ENCODE results near the gene CHRNB4. TPM values are rescaled to one million over a fixed set of nuclear protein-coding genes. Genes with fewer than 3 reads are reported as not detected.

The CHRNB4 gene
- total RNA-seq, 1 experiment from 2014 or later, result 1.3 TPM

DNA sequence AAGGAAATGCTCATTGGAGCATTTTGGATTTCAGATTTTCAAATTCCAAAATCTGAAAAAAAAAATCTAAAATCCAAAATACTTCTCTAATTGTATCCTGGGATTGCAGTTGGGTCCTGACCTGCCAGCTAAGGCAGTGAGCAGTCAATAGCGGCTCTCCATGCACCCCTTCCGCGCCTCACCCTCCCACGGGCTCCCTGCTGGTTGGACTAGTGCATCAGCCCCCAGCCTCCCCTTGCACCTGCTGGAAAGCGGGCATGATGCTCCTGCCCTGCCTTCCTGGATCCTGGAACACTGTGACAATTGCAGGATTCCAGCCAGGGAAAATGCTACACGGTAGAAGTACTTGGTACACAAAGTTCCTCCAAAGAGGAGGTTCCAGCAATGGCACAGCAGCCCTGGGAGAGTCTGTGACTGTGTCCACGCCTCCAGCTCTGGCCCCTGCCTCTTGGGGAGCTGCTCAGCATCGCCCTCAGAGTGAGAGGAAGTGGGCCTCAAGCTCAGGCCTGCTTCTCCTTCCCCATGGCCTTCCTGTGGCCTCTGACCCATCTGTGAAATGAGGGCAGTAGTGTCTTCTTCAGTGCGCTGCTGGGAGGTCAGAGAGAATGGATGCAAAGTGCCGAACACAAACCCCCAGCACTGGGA is 39.5 kb upstream of the CHRNB4 start:
- TF ChIP-seq, protein P1, sequence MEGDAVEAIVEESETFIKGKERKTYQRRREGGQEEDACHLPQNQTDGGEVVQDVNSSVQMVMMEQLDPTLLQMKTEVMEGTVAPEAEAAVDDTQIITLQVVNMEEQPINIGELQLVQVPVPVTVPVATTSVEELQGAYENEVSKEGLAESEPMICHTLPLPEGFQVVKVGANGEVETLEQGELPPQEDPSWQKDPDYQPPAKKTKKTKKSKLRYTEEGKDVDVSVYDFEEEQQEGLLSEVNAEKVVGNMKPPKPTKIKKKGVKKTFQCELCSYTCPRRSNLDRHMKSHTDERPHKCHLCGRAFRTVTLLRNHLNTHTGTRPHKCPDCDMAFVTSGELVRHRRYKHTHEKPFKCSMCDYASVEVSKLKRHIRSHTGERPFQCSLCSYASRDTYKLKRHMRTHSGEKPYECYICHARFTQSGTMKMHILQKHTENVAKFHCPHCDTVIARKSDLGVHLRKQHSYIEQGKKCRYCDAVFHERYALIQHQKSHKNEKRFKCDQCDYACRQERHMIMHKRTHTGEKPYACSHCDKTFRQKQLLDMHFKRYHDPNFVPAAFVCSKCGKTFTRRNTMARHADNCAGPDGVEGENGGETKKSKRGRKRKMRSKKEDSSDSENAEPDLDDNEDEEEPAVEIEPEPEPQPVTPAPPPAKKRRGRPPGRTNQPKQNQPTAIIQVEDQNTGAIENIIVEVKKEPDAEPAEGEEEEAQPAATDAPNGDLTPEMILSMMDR (IDR thresholded peaks at IDR 0.05; ENCODE audit: insufficient read depth in 1 of 2, low read depth in 1 of 2, low read length in 1 of 2, severe bottlenecking in 1 of 2, unreplicated experiment in 1 of 2), result no peak
- H3K4me3 Mint-ChIP-seq (ENCODE audit: unreplicated experiment), result no peak overlapping the region
- no peaks in the 10 kb centered on the region for H3K27me3 Mint-ChIP-seq (ENCODE audit: insufficient read depth, unreplicated experiment)
- H3K4me1 Mint-ChIP-seq (ENCODE audit: low read depth, unreplicated experiment), result no peaks in the 10 kb centered on the region
- no peak overlapping the region for H3K27ac Mint-ChIP-seq (ENCODE audit: unreplicated experiment)
- Histone ChIP-seq H3K9me3 (no peaks in the 10 kb centered on the region), H3K4me3 (ENCODE audit: low read depth, low read length) (no peak overlapping the region), H3K4me1 (no peaks in the 10 kb centered on the region), H3K27me3 (replicated peaks; ENCODE audit: control insufficient read depth, insufficient read depth, low read length) (no peaks in the 10 kb centered on the region), H3K36me3 (ENCODE audit: control insufficient read depth, insufficient read depth, low read length) (no peaks in the 10 kb centered on the region)
- intact Hi-C loops (cut with micrococcal nuclease; ENCODE audit: unreplicated experiment), result no loop called here
- ChIA-PET CTCF (interaction anchor here (0.8 kb wide), 1 partner anchor 70 kb away, joined by 3 read pairs; no protein-coding TSS in a partner anchor), POLR2A (no interaction called here)
- BruUV-seq (replicated peaks), result no TSS peak
- H3K36me3 Mint-ChIP-seq (ENCODE audit: insufficient read depth, unreplicated experiment), result no peaks in the 10 kb centered on the region
- DNase-seq, result no peak
- no peaks in the 10 kb centered on the region for H3K9me3 Mint-ChIP-seq (ENCODE audit: unreplicated experiment)

DNA sequence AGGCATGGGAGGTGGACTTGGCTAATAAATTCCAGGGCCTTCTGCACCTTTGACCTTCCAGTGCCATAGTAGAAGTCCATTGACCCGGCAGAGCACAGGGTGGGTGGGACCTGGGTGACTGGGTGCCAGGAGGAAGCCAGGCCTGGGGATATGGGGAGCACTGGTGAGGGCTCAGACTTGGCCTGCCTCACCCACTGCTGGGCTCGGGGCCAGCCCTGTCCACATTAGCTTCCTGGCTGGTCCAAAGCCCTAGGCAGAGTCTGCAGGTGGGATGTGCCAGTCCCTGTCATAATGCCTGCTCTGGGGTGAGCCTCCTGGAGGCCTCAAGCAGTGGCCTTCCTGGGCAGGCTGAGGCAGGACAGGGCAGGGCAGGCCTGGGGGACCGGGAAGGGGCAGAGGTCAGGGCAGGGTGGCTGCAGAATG is 38.1 kb upstream of the CHRNB4 start:
- no peaks in the 10 kb centered on the region for H3K9me3 Mint-ChIP-seq (ENCODE audit: unreplicated experiment)
- no peaks in the 10 kb centered on the region for H3K9me3 ChIP-seq
- intact Hi-C loops (cut with micrococcal nuclease; ENCODE audit: unreplicated experiment), result no loop called here
- H3K36me3 Mint-ChIP-seq (ENCODE audit: insufficient read depth, unreplicated experiment), result no peaks in the 10 kb centered on the region
- no peak for DNase-seq
- H3K27me3 ChIP-seq (replicated peaks; ENCODE audit: control insufficient read depth, insufficient read depth, low read length), result no peaks in the 10 kb centered on the region
- H3K4me3 ChIP-seq (ENCODE audit: low read depth, low read length), result no peak overlapping the region
- BruUV-seq (replicated peaks), result no TSS peak
- CTCF ChIA-PET, result no interaction called here
- H3K27ac Mint-ChIP-seq (ENCODE audit: unreplicated experiment), result no peak overlapping the region
- no peaks in the 10 kb centered on the region for H3K4me1 ChIP-seq
- H3K4me3 Mint-ChIP-seq (ENCODE audit: unreplicated experiment), result no peak overlapping the region
- POLR2A ChIA-PET, result no interaction called here
- H3K27me3 Mint-ChIP-seq (ENCODE audit: insufficient read depth, unreplicated experiment), result no peaks in the 10 kb centered on the region
- no peaks in the 10 kb centered on the region for H3K4me1 Mint-ChIP-seq (ENCODE audit: low read depth, unreplicated experiment)
- TF ChIP-seq, protein P1 (IDR thresholded peaks at IDR 0.05; ENCODE audit: insufficient read depth in 1 of 2, low read depth in 1 of 2, low read length in 1 of 2, severe bottlenecking in 1 of 2, unreplicated experiment in 1 of 2), result no peak
- H3K36me3 ChIP-seq (ENCODE audit: control insufficient read depth, insufficient read depth, low read length), result no peaks in the 10 kb centered on the region

- no TSS peak for BruUV-seq (replicated peaks)
- Mint-ChIP-seq H3K36me3 (ENCODE audit: insufficient read depth, unreplicated experiment) (no peaks in the 10 kb centered on the region), H3K4me3 (ENCODE audit: unreplicated experiment) (no peak overlapping the region), H3K27me3 (ENCODE audit: insufficient read depth, unreplicated experiment) (no peaks in the 10 kb centered on the region), H3K9me3 (ENCODE audit: unreplicated experiment) (no peaks in the 10 kb centered on the region), H3K27ac (ENCODE audit: unreplicated experiment) (no peak overlapping the region), H3K4me1 (ENCODE audit: low read depth, unreplicated experiment) (peaks cover 10% of the 10 kb centered on the region)
- Histone ChIP-seq H3K9me3 (no peaks in the 10 kb centered on the region), H3K4me3 (ENCODE audit: low read depth, low read length) (no peak overlapping the region), H3K4me1 (no peaks in the 10 kb centered on the region), H3K36me3 (ENCODE audit: control insufficient read depth, insufficient read depth, low read length) (no peaks in the 10 kb centered on the region), H3K27me3 (replicated peaks; ENCODE audit: control insufficient read depth, insufficient read depth, low read length) (no peaks in the 10 kb centered on the region)
- intact Hi-C loops (cut with micrococcal nuclease; ENCODE audit: unreplicated experiment), result no loop called here
- POLR2A ChIA-PET, result no interaction called here
- TF ChIP-seq, protein P1 (IDR thresholded peaks at IDR 0.05; ENCODE audit: insufficient read depth in 1 of 2, low read depth in 1 of 2, low read length in 1 of 2, severe bottlenecking in 1 of 2, unreplicated experiment in 1 of 2), result no peak
- CTCF ChIA-PET, result no interaction called here
- DNase-seq, result no peak
Observed at GRCh38 chr15:78676424-78677110, 35.6 kb upstream of the CHRNB4 start.
